CD4-positive, alpha-beta T cell treated with Interleukin-12 subunit alpha and Interleukin-12 subunit beta, for 1 hour (primary cell): Measurements from ENCODE around the gene TTC19.
"Not testable (repeated sequence)": the region's sequence is repeated elsewhere in the genome, so short reads cannot be mapped to it uniquely, and the experiment has no call there.

Experiments
- DNase-seq: peaks from one replicate; pipeline ENCODE4 v3.0.0-alpha.2; 2020

TTC19 gene

DNA sequence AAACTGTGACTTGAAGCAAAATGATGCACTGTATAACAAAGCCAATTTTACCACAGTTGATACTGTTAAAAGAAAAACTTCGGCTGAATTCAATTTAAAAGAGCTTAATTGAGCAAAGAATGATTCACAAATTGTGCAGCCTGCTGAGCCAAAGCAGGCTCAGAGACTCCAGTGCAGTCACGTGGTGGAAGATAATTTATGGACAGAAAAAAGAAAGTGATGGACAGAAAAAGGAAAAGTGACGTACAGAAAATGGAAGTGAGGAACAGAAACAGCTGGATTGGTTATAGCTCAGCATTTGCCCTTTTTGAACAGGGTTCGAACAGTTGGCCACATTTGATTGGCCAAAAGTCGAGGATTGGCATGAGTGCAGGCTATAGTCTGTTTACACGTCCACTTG is 25.8 kb upstream of the TTC19 start:
- DNase-seq: no peak

DNA sequence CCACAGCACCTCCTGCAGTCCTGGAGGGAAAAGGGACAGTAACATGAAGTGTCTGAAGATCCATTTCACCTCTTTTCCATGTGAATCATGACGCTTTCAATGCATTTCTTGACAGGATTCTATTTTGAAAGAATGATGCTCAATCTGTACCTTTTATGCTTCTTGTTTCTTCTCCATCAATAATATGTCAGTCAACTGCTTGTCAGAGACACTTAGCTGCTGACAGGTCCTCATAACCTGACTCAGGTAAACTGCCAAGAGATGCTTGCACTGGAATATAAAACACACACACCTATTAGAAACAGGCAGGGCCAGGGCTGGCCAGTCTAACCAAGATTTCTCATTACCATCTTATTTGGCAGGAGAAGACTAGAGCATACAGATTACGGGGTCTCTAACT is 21.7 kb upstream of the TTC19 start:
- no peak for DNase-seq

GRCh38 chr17:15978606-15979005 is 21.0 kb upstream of the TTC19 start:
- no peak for DNase-seq

DNA sequence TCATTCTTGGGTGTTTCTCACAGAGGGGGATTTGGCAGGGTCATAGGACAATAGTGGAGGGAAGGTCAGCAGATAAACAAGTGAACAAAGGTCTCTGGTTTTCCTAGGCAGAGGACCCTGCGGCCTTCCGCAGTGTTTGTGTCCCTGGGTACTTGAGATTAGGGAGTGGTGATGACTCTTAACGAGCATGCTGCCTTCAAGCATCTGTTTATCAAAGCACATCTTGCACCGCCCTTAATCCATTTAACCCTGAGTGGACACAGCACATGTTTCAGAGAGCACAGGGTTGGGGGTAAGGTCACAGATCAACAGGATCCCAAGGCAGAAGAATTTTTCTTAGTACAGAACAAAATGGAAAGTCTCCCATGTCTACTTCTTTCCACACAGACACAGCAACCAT is 20.6 kb upstream of the TTC19 start:
- DNase-seq: not testable (repeated sequence)

- DNase-seq: no peak
These were observed 18.4 kb upstream of the TTC19 start for GRCh38 chr17:15981208-15981607.

GRCh38 chr17:15981646-15982580 is 17.7 kb upstream of the TTC19 start:
- DNase-seq: no peak

DNA sequence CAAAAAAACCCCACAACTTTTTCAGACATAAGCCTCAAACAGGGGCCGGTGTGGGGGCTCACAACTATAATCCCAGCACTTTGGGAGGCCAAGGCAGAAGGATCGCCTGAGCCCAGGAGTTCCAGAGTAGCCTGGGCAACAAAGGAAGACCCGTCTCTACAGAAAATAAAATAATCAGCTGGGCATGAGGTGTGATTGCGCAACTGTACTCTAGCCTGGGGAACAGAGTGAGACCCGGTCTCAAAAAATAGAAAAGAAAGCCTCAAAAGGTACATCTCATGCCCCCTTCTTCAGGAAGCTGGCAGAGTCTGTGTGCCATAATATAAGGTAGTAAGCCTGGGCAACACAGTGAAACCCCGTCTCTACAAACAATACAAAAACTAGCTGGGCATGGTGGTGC is 3.3 kb upstream of the TTC19 start:
- no peak for DNase-seq

DNA sequence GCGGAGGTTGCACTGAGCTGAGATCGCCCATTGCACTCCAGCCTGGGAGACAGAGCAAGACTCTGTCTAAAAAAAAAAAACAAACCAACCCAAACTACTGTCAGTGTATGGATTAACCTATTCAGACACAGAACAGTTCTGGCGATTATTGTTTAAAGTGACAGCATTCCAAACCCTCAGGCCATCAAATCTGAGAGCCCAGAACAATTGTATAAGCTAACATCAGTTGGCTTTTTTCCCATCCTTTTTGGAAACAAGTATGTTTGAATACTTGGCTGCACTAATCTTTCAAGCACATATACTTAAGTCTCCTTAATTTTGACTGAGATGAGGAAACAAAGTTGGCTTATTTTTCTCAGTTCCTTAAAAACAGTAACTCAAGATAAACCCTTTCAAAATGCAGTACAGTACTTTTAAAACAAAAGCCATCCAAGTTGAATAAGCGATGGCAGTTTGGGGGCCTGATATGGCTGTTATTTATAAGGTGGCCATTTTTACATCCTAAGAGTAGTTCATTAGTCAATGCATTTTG is 1.5 kb upstream of the TTC19 start:
- no peak for DNase-seq

DNA sequence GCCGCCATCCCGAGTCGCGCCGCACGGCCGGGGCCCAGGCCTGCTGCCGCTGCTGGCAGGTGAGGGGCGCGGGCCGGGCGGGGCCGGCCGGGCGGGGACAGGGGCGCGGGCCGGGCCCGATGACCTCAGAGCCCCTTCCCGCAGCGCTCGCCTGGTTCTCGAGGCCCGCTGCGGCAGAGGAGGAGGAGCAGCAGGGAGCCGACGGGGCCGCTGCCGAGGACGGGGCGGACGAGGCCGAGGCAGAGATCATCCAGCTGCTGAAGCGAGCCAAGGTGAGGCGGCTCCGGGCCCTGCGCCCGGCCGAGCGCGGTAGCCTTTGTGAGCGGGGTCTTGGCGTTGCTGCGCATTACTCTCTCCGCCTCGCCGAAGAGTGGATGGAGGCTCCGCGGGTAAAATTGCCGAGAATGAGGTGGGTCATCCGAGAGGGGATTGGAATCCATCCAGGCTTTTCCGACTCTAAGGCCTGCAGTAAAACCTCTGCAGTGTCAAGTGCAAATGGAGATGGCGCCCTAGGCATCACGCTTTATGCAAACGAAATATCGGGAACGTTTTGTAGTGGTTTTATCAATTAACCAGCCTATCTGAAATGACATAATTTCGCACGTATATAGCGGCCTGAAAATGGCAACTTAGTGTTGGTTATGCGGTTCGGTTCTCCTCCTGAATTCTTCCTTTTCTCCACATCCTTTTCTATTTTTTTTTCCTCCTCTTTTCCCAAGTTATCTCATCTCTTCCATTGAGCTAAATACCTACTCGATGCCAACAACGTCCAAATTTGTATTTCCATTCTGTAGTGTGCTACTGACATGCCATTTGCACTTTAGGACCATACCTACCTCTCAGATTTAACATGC is 577 bp downstream of the TTC19 start:
- DNase-seq: no peak

DNA sequence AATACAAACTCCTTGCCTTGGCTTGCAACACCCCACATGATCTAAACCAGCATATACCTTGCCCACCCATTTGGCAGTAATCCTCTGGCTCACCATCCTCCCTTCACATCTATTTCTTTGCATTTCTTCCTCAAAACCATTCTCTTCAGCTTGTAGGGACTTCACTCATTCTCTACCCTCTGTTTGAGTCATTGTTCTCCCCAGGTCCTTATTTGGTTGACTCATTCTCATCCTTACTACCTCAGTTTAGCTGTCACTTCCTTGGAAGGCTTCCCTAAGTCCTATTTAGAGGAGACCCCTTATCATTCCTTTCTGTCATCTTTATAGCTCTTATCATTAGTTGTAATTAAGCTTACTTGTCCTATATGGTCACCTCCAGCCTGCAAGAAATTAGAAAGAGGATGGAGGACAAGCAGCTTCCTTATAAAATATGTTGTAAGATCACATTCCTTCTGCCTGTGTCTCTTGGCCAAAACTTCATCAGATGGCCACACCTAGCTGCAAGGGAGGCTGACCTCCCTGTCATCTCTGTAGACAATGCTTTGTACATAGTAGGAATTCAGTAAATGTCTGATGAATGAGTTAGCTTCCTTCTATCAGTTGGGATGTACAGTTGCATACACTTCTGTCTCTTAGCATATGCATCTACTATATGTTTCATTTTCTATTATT is 1.7 kb downstream of the TTC19 start:
- no peak for DNase-seq

DNA sequence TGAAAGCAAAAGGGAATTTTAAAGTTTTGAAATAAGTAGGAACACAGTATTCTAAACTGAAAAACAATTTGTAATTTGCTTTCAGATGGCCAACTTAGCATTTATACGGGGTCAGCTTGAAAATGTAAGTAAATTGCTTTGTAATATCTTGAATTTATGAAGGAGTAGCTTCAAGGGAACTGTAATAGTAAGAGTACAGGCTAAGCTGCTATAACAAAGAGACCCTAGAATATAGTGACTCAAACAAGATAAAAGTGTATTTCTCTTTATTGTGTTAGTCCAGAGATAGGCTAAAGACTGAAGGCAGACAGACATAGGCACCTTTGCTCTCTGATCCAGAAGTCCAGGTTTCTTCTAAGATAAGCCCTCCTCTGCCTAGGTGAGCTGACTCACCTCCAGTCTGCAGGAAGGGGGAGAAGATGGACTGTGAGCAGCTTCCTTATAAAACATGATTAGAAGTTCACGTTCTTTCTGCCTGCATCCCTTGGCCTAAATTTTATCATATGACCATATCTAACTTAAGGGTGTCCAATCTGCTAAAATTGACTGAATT is 3.2 kb downstream of the TTC19 start:
- no peak for DNase-seq

- DNase-seq: no peak
These were observed 4.2 kb downstream of the TTC19 start for GRCh38 chr17:16003841-16004240.

DNA sequence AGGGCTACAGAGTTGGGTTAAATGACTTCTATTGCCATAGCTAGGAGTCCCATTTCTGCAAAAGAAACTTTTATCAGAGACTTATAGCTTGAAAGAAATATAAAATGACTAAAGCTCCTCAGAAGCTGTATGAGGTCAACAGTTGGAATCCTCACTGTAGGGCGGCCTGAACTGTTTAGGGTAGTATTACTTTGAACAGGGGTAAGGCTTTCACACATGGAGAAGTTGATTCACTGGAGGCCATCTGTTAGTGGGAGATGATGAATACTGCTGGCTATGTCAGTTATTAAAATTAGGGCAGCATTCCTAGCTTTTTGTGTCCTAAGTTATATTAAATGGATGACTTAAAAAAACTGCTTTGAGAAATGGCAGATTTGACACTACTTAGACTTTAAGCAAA is 6.0 kb downstream of the TTC19 start:
- DNase-seq: no peak

DNA sequence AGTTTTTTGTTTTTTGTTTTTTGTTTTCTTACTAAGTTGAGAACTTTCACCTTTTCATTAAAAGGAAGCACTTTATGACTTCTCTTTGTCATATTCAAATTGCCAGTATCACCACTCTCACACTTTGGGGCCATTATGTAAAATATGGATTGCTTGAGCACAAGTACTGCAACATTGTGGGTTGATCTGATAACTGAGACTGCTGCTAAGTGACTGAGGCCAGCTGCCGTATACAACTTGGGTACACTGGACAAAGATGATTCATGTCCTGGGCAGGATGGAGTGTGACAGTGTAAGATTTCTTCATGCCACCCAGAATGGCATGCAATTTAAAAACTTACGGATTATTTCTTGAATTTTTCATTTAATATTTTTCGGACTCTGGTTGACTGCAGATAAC is 7.8 kb downstream of the TTC19 start:
- DNase-seq: no peak

DNA sequence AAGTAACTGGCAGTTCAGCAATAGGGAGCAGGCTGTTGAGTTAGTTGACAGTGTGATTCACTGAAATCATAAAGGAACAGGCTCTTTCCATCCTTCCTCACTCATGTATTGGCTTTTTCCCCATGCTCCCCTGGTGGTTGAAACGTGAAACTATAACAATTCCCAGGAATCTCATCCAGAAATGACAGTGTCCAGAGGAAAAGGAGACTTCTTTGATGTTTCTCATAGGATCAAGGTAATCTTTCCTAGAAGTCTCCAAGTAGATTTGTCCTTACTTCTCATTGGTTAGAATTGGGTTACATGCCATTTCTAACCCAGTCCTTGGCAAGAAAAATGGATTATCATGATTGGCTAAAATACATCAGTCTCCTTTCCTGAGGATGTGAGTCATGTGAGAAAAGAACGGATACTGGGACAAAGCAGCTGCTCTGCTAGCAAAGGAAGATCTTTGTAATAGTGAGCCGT is 14.4 kb downstream of the TTC19 start:
- no peak for DNase-seq

- DNase-seq: no peak
These were observed 19.7 kb downstream of the TTC19 start for GRCh38 chr17:16019347-16019746.

GRCh38 chr17:16023881-16024280 is 24.3 kb downstream of the TTC19 start:
- no peak for DNase-seq

DNA sequence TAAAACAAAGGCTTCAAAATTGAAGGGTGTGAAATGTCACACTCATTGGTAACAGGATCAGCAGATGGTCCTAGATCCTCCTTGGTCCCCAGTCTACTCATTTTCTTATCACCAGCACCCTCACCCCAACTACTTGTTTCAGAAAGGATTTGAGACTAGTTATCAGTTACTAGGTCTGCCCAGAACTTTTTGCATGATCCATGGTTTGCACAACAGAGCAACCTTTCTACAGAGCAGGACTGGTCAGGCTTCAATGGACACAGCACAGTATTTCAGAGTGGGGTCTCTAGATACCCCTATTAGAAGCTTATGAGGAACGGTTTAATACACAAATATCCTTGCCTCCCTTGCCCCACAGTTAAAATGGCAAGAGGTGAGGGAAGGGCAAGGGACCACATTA is 25.6 kb downstream of the TTC19 start:
- DNase-seq: no peak

DNA sequence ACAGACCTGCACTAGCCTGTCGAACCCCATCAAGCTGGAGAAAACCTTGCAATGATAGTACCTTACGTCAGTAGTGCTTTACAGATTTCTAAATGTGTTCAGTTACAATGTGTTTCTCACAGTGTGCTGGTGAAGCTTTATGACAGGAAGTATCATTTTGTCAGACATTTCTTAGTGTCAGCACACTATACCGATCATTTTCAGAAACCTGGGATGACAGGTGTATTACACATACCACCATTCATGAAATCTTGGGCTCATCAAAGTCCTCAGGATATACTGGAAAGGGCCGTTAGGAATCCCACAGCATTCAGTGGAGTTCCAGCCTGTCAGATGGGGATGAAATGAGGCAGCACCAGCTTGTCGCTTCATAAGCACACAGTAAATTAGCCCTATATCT is 27.3 kb downstream of the TTC19 start:
- DNase-seq: no peak

- peak; percentile 24 for DNase-seq
These were observed 28.3 kb downstream of the TTC19 start for GRCh38 chr17:16027708-16028584.

DNA sequence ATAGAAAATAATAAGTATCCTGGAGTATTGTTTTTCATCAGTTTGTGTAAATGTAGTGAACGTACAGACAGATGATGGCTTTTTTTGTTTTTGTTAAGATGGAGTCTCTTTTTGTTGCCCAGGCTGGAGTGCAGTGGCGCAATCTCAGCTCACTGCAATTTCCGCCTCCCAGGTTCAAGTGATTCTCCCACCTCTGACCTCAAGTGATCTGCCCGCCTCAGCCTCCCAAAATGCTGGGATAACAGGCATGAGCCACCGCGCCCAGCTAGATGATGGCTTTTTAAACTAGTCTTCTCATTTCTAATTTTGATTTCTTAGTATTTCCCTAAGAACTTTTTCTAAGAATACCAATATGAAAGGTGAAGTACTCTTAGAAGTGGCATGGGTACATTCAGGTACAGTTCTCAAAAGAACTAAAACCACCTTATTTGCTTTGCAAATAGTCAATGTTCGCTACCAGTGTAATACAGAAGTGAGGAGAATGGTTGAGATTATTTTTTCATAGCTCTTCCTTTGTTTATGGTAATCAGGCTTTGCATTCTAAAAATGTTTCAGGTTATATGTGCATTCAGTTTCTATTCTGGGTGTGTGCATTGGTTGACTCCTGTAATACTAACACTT is 34.2 kb downstream of the TTC19 start:
- DNase-seq: no peak
